HG02884 (cell line): ENCODE measurements around the gene FAM168A.
"Not testable (repeated sequence)": the region's sequence is repeated elsewhere in the genome, so short reads cannot be mapped to it uniquely, and the experiment has no call there.

Experiments
- ATAC-seq: cut with Tn5 transposase; IDR thresholded peaks from one replicate; pipeline ENCODE4 v1.9.1; 2021; ENCODE audit warnings: mild to moderate bottlenecking, moderate library complexity; ENCODE audit not compliant: unreplicated experiment

FAM168A gene

GRCh38 chr11:73436859-73437258 lies 161.1 kb downstream of the FAM168A start:
- ATAC-seq, result not testable (repeated sequence)

- ATAC-seq, result no peak
These were observed 166.5 kb downstream of the FAM168A start for GRCh38 chr11:73431396-73431795.

- ATAC-seq, result no peak
These were observed 167.6 kb downstream of the FAM168A start for GRCh38 chr11:73430326-73430725.

- ATAC-seq, result no peak
These were observed 168.7 kb downstream of the FAM168A start for GRCh38 chr11:73429121-73429750.

GRCh38 chr11:73428699-73429098 lies 169.2 kb downstream of the FAM168A start:
- no peak for ATAC-seq

- no peak for ATAC-seq
These were observed 169.7 kb downstream of the FAM168A start for GRCh38 chr11:73428227-73428626.

GRCh38 chr11:73426219-73426850 lies 171.6 kb downstream of the FAM168A start:
- ATAC-seq, result no peak

- no peak for ATAC-seq
These were observed 172.8 kb downstream of the FAM168A start for GRCh38 chr11:73425108-73425507.

GRCh38 chr11:73423506-73423905 lies 174.4 kb downstream of the FAM168A start:
- ATAC-seq, result no peak

- no peak for ATAC-seq
These were observed 175.0 kb downstream of the FAM168A start for GRCh38 chr11:73422886-73423285.

GRCh38 chr11:73420136-73420535 lies 177.8 kb downstream of the FAM168A start:
- no peak for ATAC-seq

- no peak for ATAC-seq
These were observed 181.1 kb downstream of the FAM168A start for GRCh38 chr11:73416786-73417185.

- ATAC-seq, result no peak
These were observed 181.9 kb downstream of the FAM168A start for GRCh38 chr11:73415854-73416615.

- ATAC-seq, result no peak
These were observed 182.8 kb downstream of the FAM168A start for GRCh38 chr11:73414977-73415651.

- no peak for ATAC-seq
These were observed 184.7 kb downstream of the FAM168A start for GRCh38 chr11:73413256-73413655.

- ATAC-seq, result no peak
These were observed 185.6 kb downstream of the FAM168A start for GRCh38 chr11:73412308-73412707.

GRCh38 chr11:73411031-73411430 lies 186.9 kb downstream of the FAM168A start:
- no peak for ATAC-seq

GRCh38 chr11:73410627-73411026 lies 187.3 kb downstream of the FAM168A start:
- no peak for ATAC-seq

GRCh38 chr11:73409431-73409830 lies 188.5 kb downstream of the FAM168A start:
- no peak for ATAC-seq

- ATAC-seq, result no peak
These were observed 191.3 kb downstream of the FAM168A start for GRCh38 chr11:73406619-73407018.

- no peak for ATAC-seq
These were observed 191.8 kb downstream of the FAM168A start for GRCh38 chr11:73406131-73406530.

GRCh38 chr11:73405146-73405510 lies 192.8 kb downstream of the FAM168A start:
- ATAC-seq, result no peak
